ACC112 (cell line): ENCODE results near the gene RPA1.
"Not testable (repeated sequence)": the region's sequence is repeated elsewhere in the genome, so short reads cannot be mapped to it uniquely, and the experiment has no call there.

Source experiments
- H2AFZ ChIP-seq: fragments of 200-600 bp; sonication (generic); one replicate; pipeline ENCODE4 v1.6.0; 2017; ENCODE audit warnings: antibody characterized with exemption, low read length; ENCODE audit not compliant: unreplicated experiment
- H3K27ac ChIP-seq: fragments of 200-600 bp; sonication (generic); 2 replicates; pipeline ENCODE4 v1.5.1; 2014; ENCODE audit warnings: low read depth, mild to moderate bottlenecking, antibody characterized with exemption, low read length, moderate library complexity
- H3K27me3 ChIP-seq: fragments of 200-600 bp; sonication (generic); 2 replicates; pipeline ENCODE4 v1.6.1; 2014; ENCODE audit warnings: mild to moderate bottlenecking, antibody characterized with exemption, low read length, moderate library complexity, mixed read lengths; ENCODE audit not compliant: insufficient read depth
- H3K36me3 ChIP-seq: fragments of 200-600 bp; sonication (generic); 2 replicates; pipeline ENCODE4 v1.6.1; 2016; ENCODE audit warnings: mild to moderate bottlenecking, antibody characterized with exemption, low read length, moderate library complexity, mixed read lengths; ENCODE audit not compliant: insufficient read depth
- H3K4me1 ChIP-seq: fragments of 200-600 bp; sonication (generic); one replicate; pipeline ENCODE4 v1.6.1; 2016; ENCODE audit warnings: low read length, mixed read lengths; ENCODE audit not compliant: insufficient read depth, unreplicated experiment, control insufficient read depth
- H3K4me3 ChIP-seq: fragments of 200-600 bp; sonication (generic); 2 replicates; pipeline ENCODE4 v1.5.1; 2014; ENCODE audit warnings: mild to moderate bottlenecking, low read depth, low read length
- H3K79me2 ChIP-seq: fragments of 200-600 bp; sonication (generic); one replicate; pipeline ENCODE4 v1.6.0; 2016; ENCODE audit warnings: low read length; ENCODE audit not compliant: control insufficient read depth, unreplicated experiment, insufficient read depth

RPA1 gene

DNA sequence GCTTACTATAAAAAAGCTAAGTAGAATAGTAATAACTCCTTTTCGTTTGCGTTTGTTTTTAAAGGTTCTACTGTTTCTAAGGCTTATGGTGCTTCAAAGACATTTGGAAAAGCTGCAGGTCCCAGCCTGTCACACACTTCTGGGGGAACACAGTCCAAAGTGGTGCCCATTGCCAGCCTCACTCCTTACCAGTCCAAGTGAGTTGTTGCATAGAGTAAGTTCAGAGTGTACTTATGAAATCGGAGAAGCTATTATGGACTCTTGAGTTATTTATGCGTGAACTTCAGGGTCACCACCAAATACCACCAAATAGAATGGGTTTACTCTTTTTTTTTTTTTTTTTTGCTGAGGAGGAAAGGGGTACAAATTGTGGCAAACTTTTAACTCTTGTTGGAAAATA is 45.8 kb downstream of the RPA1 start:
- H3K36me3 ChIP-seq: peaks cover 17% of the 10 kb centered on the region
- no peak overlapping the region for H2AFZ ChIP-seq
- H3K27me3 ChIP-seq: no peaks in the 10 kb centered on the region
- no peaks in the 10 kb centered on the region for H3K4me1 ChIP-seq
- no peak overlapping the region for H3K4me3 ChIP-seq
- no peak overlapping the region for H3K27ac ChIP-seq
- no peaks in the 10 kb centered on the region for H3K79me2 ChIP-seq

DNA sequence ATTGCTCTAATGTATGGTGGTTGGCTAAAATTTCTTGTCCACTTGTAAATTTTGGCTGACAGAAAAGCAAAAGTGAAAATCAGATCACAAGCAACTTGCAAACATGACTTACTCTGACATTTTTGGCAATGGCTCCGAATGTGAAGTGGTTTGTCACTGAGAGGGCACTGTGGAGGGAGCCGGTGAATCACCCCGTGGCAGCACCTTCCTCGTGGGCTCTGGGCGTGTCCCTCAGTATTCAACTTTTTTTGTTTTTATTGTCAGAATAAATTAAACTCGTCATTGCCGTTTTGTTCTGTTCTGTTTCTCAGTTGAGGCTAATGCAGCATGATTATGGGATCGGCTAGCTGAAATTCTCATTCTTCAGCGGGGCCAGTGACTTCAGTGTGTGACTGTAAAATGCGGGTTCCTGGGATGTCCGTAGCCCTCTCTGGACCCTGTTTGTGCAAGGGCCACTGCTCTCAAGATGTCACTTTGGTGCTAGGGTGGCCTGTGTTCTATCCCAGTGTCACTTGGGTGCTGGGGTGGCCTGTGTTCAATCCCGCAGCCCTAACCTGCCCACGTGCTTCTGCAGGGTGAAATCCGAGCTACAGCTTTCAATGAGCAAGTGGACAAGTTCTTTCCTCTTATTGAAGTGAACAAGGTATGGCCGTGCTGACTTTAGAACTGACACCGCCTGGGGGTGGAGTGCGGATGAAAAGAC is 48.8 kb downstream of the RPA1 start:
- H3K4me1 ChIP-seq: no peaks in the 10 kb centered on the region
- no peak overlapping the region for H2AFZ ChIP-seq
- peaks cover 16% of the 10 kb centered on the region for H3K36me3 ChIP-seq
- H3K79me2 ChIP-seq: no peaks in the 10 kb centered on the region
- no peaks in the 10 kb centered on the region for H3K27me3 ChIP-seq
- no peak overlapping the region for H3K4me3 ChIP-seq
- H3K27ac ChIP-seq: no peak overlapping the region; the same call in 1 of the 2 replicates

DNA sequence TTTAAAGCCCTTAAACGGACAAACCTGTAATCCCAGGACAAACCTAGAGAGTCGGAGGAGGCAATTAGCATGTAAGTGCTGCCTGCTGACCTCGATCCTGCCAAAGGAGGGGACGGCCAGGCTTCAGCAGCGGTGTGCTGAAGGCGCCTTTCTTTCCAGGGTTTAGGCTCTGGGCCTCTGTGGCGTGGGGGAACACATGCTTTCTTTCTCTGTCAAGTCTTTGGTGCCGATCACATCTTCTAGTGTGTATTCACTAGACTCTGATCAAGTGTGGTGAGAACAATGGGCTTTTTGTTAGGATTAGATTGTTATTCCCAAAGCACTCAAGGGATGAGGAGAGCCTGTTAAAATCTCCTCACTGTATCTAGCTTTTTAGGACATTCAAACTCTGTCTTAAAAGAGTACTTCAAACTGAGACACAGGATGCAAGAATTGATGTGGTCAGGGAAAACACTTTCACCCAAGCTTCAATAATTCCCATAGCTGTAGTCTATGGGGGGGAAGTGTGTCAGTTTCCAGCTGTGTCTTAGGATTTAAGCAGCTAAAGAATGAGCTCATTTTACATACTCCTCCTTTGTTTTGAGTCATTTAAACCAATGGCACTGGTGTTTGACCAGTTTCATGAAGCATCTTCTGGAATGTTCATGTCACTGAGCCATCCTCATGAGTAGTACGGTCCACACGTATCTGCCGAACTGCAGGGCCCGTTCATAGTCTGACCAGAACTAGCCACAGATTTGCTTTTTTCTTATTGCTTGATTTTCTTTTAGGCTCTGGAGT is 51.2 kb downstream of the RPA1 start:
- H3K27me3 ChIP-seq: no peaks in the 10 kb centered on the region
- no peaks in the 10 kb centered on the region for H3K79me2 ChIP-seq
- no peak overlapping the region for H3K4me3 ChIP-seq
- H2AFZ ChIP-seq: no peak overlapping the region
- no peaks in the 10 kb centered on the region for H3K4me1 ChIP-seq
- H3K36me3 ChIP-seq: peaks cover 37% of the 10 kb centered on the region
- no peak overlapping the region for H3K27ac ChIP-seq

DNA sequence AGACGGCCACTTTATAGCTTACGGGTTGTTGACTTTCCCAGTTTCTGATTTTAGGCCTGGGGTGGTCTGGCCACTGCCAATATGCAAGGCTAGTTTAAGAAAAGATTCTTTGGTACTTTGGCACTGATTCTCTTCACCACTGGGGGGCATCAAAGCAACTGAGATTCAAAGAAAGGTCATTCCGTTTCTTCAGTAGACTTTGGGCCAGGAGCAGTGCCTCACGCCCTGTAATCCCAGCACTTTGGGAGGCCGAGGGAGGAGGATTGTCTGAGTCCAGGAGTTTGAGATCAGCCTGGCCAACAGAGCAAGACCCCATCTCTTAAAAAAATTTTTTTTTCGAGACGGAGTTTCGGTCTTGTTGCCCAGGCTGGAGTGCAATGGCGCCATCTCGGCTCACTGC is 53.0 kb downstream of the RPA1 start:
- Histone ChIP-seq H3K4me3 (no peak overlapping the region), H3K79me2 (no peaks in the 10 kb centered on the region), H3K4me1 (no peaks in the 10 kb centered on the region), H3K36me3 (peaks cover 40% of the 10 kb centered on the region), H3K27me3 (no peaks in the 10 kb centered on the region), H3K27ac (no peak overlapping the region), H2AFZ (no peak overlapping the region)

DNA sequence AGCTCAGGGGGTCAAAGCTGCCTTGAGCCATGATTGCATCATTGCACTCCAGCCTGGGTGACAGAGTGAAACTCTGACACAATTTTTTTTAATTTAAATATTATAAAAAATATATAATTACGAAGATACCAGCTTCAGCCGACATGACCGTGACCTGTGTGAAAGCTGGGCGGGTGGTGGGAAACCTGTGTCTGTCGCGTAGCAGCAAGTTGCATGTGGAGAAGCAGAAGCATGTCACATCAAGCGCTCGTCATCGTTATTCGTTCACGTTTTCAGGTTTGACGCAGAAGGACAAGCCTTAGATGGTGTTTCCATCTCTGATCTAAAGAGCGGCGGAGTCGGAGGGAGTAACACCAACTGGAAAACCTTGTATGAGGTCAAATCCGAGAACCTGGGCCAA is 53.7 kb downstream of the RPA1 start:
- H3K27me3 ChIP-seq: no peaks in the 10 kb centered on the region
- peaks cover 43% of the 10 kb centered on the region for H3K36me3 ChIP-seq
- H3K79me2 ChIP-seq: no peaks in the 10 kb centered on the region

DNA sequence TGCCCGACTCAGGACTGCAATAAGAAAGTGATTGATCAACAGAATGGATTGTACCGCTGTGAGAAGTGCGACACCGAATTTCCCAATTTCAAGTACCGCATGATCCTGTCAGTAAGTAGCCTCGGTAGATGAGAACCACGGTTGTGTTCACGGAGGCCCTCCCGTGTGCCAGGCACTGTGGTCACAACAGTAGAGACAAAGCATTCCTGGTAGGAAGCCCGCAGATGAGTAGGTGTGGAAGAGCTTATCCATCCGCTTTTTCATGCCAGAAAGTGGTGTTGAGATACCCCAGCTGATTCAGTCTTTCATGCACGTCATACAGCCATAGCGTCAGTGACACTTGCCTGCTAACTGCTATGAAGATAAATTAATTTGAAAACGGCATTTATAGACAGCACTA is 58.9 kb downstream of the RPA1 start:
- Histone ChIP-seq H3K36me3 (peaks cover 42% of the 10 kb centered on the region), H3K79me2 (no peaks in the 10 kb centered on the region), H3K27me3 (no peaks in the 10 kb centered on the region), H3K4me1 (no peaks in the 10 kb centered on the region), H2AFZ (no peak overlapping the region), H3K27ac (no peak overlapping the region), H3K4me3 (no peak overlapping the region)

More for the DNA sequence above, 53.7 kb downstream of the RPA1 start:
- no peak overlapping the region for H3K4me3 ChIP-seq
- H3K27ac ChIP-seq: no peak overlapping the region
- no peak overlapping the region for H2AFZ ChIP-seq
- no peaks in the 10 kb centered on the region for H3K4me1 ChIP-seq

DNA sequence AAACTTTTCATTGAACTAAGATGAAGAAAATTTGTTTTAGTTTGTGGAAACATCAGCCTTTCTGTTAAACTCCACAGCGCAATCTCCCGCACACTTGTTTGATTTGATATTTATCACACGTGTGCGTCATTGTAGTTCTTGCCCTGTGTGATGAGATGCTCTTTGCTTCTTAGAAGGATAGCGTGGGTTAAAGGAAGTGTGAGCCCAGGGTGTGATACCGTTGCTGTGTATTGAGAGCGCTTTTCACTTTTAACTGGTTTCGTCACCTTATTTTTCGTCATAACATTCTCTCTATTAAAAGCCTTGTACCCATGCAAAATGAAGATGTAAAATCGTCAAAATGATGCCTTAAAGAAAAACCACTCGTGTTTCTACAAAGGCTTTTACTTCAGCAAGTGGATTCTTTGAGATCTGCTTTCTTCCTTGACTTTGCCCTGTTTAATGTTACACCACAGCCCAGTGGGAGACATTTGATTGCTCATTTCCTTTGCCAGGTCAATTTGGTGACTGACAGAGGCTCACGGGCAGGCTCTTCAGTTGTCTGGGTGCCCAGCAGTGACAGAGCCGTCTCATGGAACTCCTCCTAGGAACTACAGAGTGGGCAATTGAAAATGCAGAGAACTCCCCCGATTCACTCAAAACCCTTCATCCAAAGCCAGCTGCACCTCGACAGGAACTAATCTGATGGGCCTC is 61.1 kb downstream of the RPA1 start:
- H3K4me1 ChIP-seq: no peaks in the 10 kb centered on the region
- H3K79me2 ChIP-seq: no peaks in the 10 kb centered on the region
- no peak overlapping the region for H3K27ac ChIP-seq
- no peaks in the 10 kb centered on the region for H3K27me3 ChIP-seq
- no peak overlapping the region for H2AFZ ChIP-seq
- H3K36me3 ChIP-seq: peaks cover 23% of the 10 kb centered on the region; the same call in 1 of the 2 replicates
- H3K4me3 ChIP-seq: no peak overlapping the region

DNA sequence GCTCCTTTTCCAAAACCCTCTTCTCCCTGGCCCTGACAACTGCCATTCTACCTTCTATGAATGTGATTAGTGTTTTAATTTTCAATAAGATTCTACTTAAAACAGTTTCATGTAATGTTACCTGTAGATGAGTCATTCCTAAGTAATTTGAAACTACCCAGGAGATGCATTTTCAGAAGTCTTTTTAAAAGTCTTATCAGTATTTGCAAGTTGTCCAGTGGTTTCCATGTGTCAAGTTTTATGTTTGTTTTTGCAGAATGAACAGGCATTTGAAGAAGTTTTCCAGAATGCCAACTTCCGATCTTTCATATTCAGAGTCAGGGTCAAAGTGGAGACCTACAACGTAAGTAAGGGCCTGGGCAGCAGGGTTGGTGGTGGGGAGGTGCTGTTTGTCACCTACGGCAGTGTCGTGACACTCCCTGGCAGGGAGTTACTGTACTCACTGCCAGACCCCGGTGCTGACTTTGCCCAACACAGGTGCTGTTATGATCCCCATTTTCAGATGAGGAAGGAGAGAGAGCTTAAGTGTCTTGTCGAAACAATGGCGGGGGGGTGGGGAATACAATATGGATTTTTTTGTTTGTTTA is 65.0 kb downstream of the RPA1 start:
- Histone ChIP-seq H3K27ac (no peak overlapping the region), H2AFZ (no peak overlapping the region), H3K79me2 (no peaks in the 10 kb centered on the region), H3K27me3 (no peaks in the 10 kb centered on the region), H3K4me1 (no peaks in the 10 kb centered on the region), H3K4me3 (no peak overlapping the region), H3K36me3 (peaks cover 19% of the 10 kb centered on the region; the same call in 1 of the 2 replicates)

DNA sequence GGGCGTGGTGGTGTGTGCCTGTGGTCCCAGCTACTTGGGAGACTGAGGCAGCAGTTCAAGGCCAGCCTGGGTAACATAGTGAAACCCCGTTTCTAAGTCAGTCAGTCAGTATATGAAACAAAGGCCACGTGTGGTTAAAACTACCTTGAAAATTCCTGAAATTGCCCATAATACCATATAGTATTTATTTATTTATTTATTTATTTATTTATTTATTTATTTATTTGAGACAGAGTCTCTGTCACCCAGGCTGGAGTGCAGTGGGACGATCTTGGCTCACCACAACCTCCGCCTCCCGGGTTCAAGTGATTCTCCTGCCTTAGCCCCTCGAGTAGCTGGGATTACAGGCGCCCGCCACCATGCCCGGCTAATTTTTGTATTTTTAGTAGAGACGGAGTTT is 65.7 kb downstream of the RPA1 start:
- H3K4me1 ChIP-seq, H3K79me2 ChIP-seq, H3K4me3 ChIP-seq, H3K27me3 ChIP-seq, H2AFZ ChIP-seq, H3K27ac ChIP-seq: not testable (repeated sequence)
- peaks cover 19% of the 10 kb centered on the region; the same call in 1 of the 2 replicates for H3K36me3 ChIP-seq

DNA sequence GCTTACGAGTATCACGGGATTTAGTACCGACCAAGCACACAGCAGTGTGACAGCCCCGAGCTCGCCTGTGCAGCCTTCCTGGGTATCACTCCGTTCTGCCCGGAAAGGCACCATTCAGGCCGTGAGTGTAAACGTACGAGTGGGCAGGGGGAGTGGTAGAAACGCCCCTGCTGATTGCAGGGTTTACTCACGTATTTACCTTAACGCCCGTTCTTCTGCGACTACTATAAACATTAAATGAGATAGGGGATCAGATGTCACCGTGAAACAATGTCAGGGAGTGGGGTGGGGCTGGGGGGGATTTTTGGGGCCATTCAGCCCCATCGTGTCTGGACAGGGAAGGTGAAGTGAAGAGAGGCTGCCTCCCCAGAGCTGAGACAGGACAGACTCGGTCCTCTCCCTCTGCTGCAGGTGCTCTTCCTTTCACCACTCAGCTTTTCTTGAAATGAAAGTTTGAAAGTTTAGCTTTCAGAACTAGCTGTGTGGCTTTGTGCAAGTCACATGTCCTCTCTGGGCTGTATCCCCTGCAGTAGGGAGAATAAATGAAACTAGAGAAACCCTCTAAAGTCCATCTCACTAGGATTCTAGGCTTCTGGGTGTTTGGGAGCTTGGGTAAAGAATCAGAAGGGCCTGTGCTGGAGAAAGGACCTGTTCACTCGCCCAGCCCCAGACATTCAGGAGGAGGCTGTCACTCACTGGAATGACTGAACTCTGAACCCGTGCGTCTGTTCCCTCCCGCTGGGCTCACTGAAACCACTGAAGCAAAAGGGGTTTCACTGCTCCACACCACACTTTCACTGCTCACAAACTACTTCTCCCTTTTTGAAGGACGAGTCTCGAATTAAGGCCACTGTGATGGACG is 66.7 kb downstream of the RPA1 start:
- H2AFZ ChIP-seq: no peak overlapping the region
- H3K79me2 ChIP-seq: no peaks in the 10 kb centered on the region
- no peaks in the 10 kb centered on the region for H3K27me3 ChIP-seq
- no peak overlapping the region for H3K27ac ChIP-seq
- no peaks in the 10 kb centered on the region for H3K4me1 ChIP-seq
- peaks cover 15% of the 10 kb centered on the region; the same call in 1 of the 2 replicates for H3K36me3 ChIP-seq
- no peak overlapping the region for H3K4me3 ChIP-seq
